Fibroblast of pulmonary artery (primary cell): Measurements from ENCODE around the gene ZNF81.
"Not testable (repeated sequence)": the region's sequence is repeated elsewhere in the genome, so short reads cannot be mapped to it uniquely, and the experiment has no call there.

ENCODE experiments used
- DNase-seq: peaks from one replicate; pipeline ENCODE4 v3.0.0-alpha.2; 2010; ENCODE audit warnings: low read depth
- H3K4me3 ChIP-seq: replicated peaks from 2 replicates; pipeline ENCODE4 v1.5.1; 2011; ENCODE audit warnings: low read depth, mild to moderate bottlenecking, control low read depth, low read length, moderate library complexity
- CTCF ChIP-seq: IDR thresholded peaks from 2 replicates; pipeline ENCODE4 v1.5.1; 2011; ENCODE audit warnings: mild to moderate bottlenecking, control low read depth, low read length, inconsistent platforms; ENCODE audit errors: missing control alignments

ZNF81 gene

GRCh38 chrX:47898024-47898423 is 61.3 kb downstream of the ZNF81 start:
- no peak for TF ChIP-seq CTCF
- no peak overlapping the region for H3K4me3 ChIP-seq
- no peak for DNase-seq

DNA sequence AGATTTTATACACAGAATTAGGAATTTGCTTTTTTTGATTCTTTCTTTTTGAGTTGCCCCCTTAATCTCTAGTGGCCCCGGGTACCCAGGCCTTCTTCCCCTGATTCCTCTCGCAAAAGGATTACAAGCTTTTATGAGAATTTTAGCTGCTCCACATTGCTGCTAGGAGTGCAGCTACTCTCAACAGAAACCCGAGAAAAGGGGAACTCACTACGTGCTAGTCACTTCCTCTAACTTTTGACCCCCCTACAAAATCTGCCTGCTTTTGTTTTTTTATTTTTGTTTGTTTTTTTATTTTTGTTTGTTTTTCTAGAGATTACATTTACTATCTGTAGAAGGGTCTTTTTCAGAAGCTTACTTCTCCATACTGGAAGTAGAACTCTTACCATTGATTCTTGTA is 64.1 kb downstream of the ZNF81 start:
- TF ChIP-seq CTCF, result no peak

GRCh38 chrX:47902161-47902560 is 65.5 kb downstream of the ZNF81 start:
- DNase-seq, result no peak
- no peak overlapping the region for H3K4me3 ChIP-seq
- no peak for TF ChIP-seq CTCF

More for the DNA sequence above, 64.1 kb downstream of the ZNF81 start:
- H3K4me3 ChIP-seq, result no peak overlapping the region
- no peak for DNase-seq

DNA sequence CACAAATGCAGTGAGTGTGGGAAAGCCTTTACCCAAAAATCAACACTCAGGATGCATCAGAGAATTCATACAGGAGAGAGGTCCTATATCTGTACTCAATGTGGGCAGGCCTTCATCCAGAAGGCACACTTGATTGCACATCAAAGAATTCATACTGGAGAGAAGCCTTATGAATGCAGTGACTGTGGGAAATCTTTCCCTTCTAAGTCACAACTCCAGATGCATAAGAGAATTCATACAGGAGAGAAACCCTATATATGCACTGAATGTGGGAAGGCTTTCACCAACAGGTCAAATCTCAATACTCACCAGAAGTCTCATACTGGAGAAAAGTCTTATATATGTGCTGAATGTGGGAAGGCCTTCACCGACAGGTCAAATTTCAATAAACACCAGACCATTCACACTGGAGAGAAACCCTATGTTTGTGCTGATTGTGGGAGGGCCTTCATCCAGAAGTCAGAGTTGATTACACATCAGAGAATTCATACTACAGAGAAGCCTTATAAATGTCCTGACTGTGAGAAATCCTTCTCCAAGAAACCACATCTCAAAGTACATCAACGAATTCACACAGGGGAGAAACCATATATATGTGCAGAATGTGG is 79.3 kb downstream of the ZNF81 start:
- no peak for DNase-seq
- no peak overlapping the region for H3K4me3 ChIP-seq
- TF ChIP-seq CTCF, result no peak

- no peak for DNase-seq
- TF ChIP-seq CTCF, result no peak
- no peak overlapping the region for H3K4me3 ChIP-seq
Measured at GRCh38 chrX:47918274-47918673, 81.6 kb downstream of the ZNF81 start.

GRCh38 chrX:47927212-47927611 is 90.5 kb downstream of the ZNF81 start:
- no peak for DNase-seq
- TF ChIP-seq CTCF, result no peak
- H3K4me3 ChIP-seq, result no peak overlapping the region

DNA sequence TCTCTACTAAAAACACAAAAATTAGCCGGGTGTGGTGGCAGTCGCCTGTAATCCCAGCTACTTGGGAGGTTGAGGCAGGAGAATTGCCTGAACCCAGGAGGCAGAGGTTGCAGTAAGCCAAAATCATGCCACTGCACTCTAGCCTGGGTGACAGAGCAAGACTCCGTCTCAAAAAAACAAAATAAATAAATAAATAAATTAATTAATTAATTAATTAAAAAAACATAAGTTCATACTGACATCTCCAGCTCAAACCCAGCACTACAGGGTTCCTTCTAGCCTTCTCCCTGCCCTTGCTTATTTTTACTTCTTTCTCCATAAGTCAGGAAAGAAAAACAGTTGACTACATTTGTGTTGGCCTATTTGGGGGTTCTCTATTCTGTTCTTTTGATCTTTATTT is 95.3 kb downstream of the ZNF81 start:
- not testable (repeated sequence) for DNase-seq, H3K4me3 ChIP-seq
